ENCODE measurements around the gene CSK. TPM values are rescaled to one million over a fixed set of nuclear protein-coding genes. Genes with fewer than 3 reads are reported as not detected.

CSK gene
- total RNA-seq (2022; extraction: Qiagen RNA extraction; ENCODE audit: low read depth): 58.1 to 74.9 TPM (median 63.9 TPM) in 5 replicates

DNA sequence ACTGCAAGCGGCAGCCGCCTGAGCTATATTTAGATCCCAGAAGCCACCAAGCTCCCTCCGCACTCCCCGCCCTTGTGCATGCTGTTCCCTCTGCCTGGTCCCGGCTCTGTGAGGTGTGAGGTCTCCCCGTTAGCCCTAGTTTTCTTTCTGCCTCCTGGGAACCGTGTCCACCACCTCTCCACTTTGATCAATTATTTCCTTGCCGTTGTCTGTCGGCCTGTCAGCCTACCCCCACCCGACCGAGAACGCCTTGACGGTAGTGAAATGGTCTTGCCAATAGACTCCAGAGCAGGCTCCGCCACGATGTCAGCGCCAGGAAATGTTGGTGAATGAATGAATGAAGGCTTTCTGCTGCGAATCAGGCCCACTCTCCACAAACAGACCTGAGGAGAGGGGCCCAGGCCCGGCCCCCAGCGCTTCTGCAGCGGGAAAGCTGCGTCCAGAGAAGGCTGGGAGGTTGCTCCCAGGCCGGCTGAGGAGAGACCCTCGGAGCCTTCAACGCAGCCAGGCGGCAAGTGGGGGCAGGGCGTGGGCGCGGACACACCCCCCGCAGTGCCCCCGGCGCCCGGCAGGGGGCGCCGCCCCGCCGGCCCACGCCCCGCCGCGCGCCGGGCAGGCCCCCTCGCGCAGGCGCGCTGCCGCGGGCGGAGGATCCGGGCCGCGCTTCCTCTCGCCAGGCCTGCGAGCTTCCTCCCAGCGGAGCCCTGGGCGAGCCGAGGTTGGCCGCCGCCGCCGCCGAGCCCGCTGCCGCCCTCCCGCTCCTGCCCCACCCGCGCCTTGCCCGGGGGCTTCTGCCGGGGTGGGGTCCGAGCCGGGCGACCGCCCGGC lies at the start of gene CSK:
CSK (plus strand) TSS at position 650 of the 828 bp plus-strand sequence. CDS start 16,218 bp downstream, outside the sequence.

GRCh38 chr15:74748322-74748946 lies 33.4 kb upstream of the CSK start, which contains the start of gene CYP1A2:
CYP1A2 (plus strand) TSS chr15:74748845; CDS start chr15:74749739, 894 bp downstream.

GRCh38 chr15:74812533-74812932 lies 30.7 kb downstream of the CSK start, which contains the start of gene LMAN1L:
LMAN1L (plus strand) TSS chr15:74812835; CDS start chr15:74812855, 20 bp downstream.

GRCh38 chr15:74826364-74826819 lies 44.5 kb downstream of the CSK start, which contains the start of gene CPLX3:
CPLX3 (plus strand) TSS chr15:74826627; CDS start chr15:74826704, 77 bp downstream.

GRCh38 chr15:74842581-74843444 lies 60.9 kb downstream of the CSK start, which contains the start of gene ULK3:
ULK3 (minus strand) TSS chr15:74843156; CDS start chr15:74843105, 51 bp downstream.

Other genes starting within 250 kb of the CSK start
- gene ARID3B, start 240.9 kb upstream of the CSK start, total RNA-seq (2022; extraction: Qiagen RNA extraction; ENCODE audit: low read depth): 3.8 to 4.7 TPM (median 4.1 TPM) in 5 replicates
- gene CLK3, start 166.2 kb upstream of the CSK start, total RNA-seq (2022; extraction: Qiagen RNA extraction; ENCODE audit: low read depth): 35.6 to 46.3 TPM (median 38.5 TPM) in 5 replicates
- gene EDC3, start 86.1 kb upstream of the CSK start, total RNA-seq (2022; extraction: Qiagen RNA extraction; ENCODE audit: low read depth): 18.1 to 21.4 TPM (median 20.6 TPM) in 5 replicates
- gene CYP1A1, start 56.6 kb upstream of the CSK start, total RNA-seq (2022; extraction: Qiagen RNA extraction; ENCODE audit: low read depth): 1.3 to 3.1 TPM (median 1.8 TPM) in 5 replicates
- gene CYP1A2, start 33.2 kb upstream of the CSK start, total RNA-seq (2022; extraction: Qiagen RNA extraction; ENCODE audit: low read depth): not detected in 5 replicates
- not detected in 5 replicates for gene LMAN1L, start 30.8 kb downstream of the CSK start, total RNA-seq (2022; extraction: Qiagen RNA extraction; ENCODE audit: low read depth)
- gene CPLX3, start 44.5 kb downstream of the CSK start, total RNA-seq (2022; extraction: Qiagen RNA extraction; ENCODE audit: low read depth): 0.06 TPM in 1 of 5 replicates, not detected in the others
- gene ULK3, start 61.1 kb downstream of the CSK start, total RNA-seq (2022; extraction: Qiagen RNA extraction; ENCODE audit: low read depth): 28.2 to 50.1 TPM (median 34.5 TPM) in 5 replicates
- gene SCAMP2, start 91.3 kb downstream of the CSK start, total RNA-seq (2022; extraction: Qiagen RNA extraction; ENCODE audit: low read depth): 60.9 to 73.2 TPM (median 67.6 TPM) in 5 replicates
- gene MPI, start 108.0 kb downstream of the CSK start, total RNA-seq (2022; extraction: Qiagen RNA extraction; ENCODE audit: low read depth): 29.5 to 46.7 TPM (median 32.5 TPM) in 5 replicates
- gene FAM219B, start 124.8 kb downstream of the CSK start, total RNA-seq (2022; extraction: Qiagen RNA extraction; ENCODE audit: low read depth): 28.4 to 38.6 TPM (median 32.3 TPM) in 5 replicates
- 438 to 570 TPM (median 551 TPM) in 5 replicates for gene COX5A, start 156.0 kb downstream of the CSK start, total RNA-seq (2022; extraction: Qiagen RNA extraction; ENCODE audit: low read depth)
- 20.4 to 28.4 TPM (median 27.3 TPM) in 5 replicates for gene RPP25, start 174.7 kb downstream of the CSK start, total RNA-seq (2022; extraction: Qiagen RNA extraction; ENCODE audit: low read depth)
- gene SCAMP5, start 213.5 kb downstream of the CSK start, total RNA-seq (2022; extraction: Qiagen RNA extraction; ENCODE audit: low read depth): 12.3 to 15.8 TPM (median 14.0 TPM) in 5 replicates
- 18.0 to 20.4 TPM (median 18.6 TPM) in 5 replicates for gene PPCDC, start 241.5 kb downstream of the CSK start, total RNA-seq (2022; extraction: Qiagen RNA extraction; ENCODE audit: low read depth)

All from A549 treated with DMSO at 1 μM for 4 hours (cell line).